Smooth muscle cell (in vitro differentiated cells): ENCODE data around the gene ATP6V0A4. TPM values are rescaled to one million over a fixed set of nuclear protein-coding genes. Genes with fewer than 3 reads are reported as not detected.
"Not testable (repeated sequence)": the region's sequence is repeated elsewhere in the genome, so short reads cannot be mapped to it uniquely, and the experiment has no call there.

Experiments used
- DNase-seq: peaks from one replicate; lab custom pipeline; 2025; ENCODE audit not compliant: unreplicated experiment; lab: John Stamatoyannopoulos, UW
- H2AFZ ChIP-seq: fragments of 200-600 bp; sonication (generic); 2 replicates; pipeline ENCODE4 v1.6.0; 2016; ENCODE audit warnings: antibody characterized with exemption, low read depth, mild to moderate bottlenecking
- H3F3A ChIP-seq: fragments of 200-600 bp; sonication (generic); 2 replicates; pipeline ENCODE4 v1.6.0; 2017; ENCODE audit warnings: antibody characterized with exemption, low read depth
- H3K27ac ChIP-seq: fragments of 200-600 bp; sonication (generic); 2 replicates; pipeline ENCODE4 v1.5.1; 2016; ENCODE audit warnings: low read depth, mild to moderate bottlenecking
- H3K27me3 ChIP-seq: fragments of 200-600 bp; sonication (generic); 2 replicates; pipeline ENCODE4 v1.6.1; 2016; ENCODE audit warnings: low read depth, mild to moderate bottlenecking
- H3K36me3 ChIP-seq: fragments of 200-600 bp; sonication (generic); 2 replicates; pipeline ENCODE4 v1.5.1; 2016; ENCODE audit warnings: low read depth
- H3K4me1 ChIP-seq: fragments of 200-600 bp; sonication (generic); 2 replicates; pipeline ENCODE4 v1.5.1; 2016; ENCODE audit warnings: low read depth
- H3K4me2 ChIP-seq: fragments of 200-600 bp; sonication (generic); 2 replicates; pipeline ENCODE4 v1.6.0; 2016; ENCODE audit warnings: mild to moderate bottlenecking
- H3K4me3 ChIP-seq: fragments of 200-600 bp; sonication (generic); 2 replicates; pipeline ENCODE4 v1.5.1; 2016; ENCODE audit warnings: mild to moderate bottlenecking
- H3K79me2 ChIP-seq: fragments of 200-600 bp; sonication (generic); 2 replicates; pipeline ENCODE4 v1.6.0; 2016; ENCODE audit warnings: low read depth, mild to moderate bottlenecking
- H3K9ac ChIP-seq: fragments of 200-600 bp; sonication (generic); 2 replicates; pipeline ENCODE4 v1.6.0; 2016; ENCODE audit warnings: low read depth
- H3K9me3 ChIP-seq: fragments of 200-600 bp; sonication (generic); replicated peaks from 2 replicates; pipeline ENCODE4 v1.5.1; 2016; ENCODE audit warnings: low read depth
- H4K20me1 ChIP-seq: fragments of 200-600 bp; sonication (generic); 2 replicates; pipeline ENCODE4 v1.6.0; 2016; ENCODE audit warnings: low read depth
- CTCF ChIP-seq: fragments of 200-600 bp; sonication (generic); IDR thresholded peaks from 2 replicates; pipeline ENCODE4 v1.5.1; 2017; ENCODE audit warnings: borderline replicate concordance, mild to moderate bottlenecking, antibody characterized with exemption; ENCODE audit not compliant: insufficient read depth, poor library complexity, severe bottlenecking
- WGBS: methylation state at CpG from one replicate; pipeline ENCODE4 v1.1.7; 2016; ENCODE audit warnings: low lambda C conversion rate; 5-methylcytosine and 5-hydroxymethylcytosine counted together
- polyA plus RNA-seq: library from polyadenylated mRNA; unstranded; fragments of >200 nt; fragmentation: Nextera tagmentation; extraction: Ambion mirVana; gene quantifications from 2 replicates; pipeline ENCODE4 v1.2.1, GENCODE V29; 2016
- total RNA-seq: library from RNA; depleted of rRNA; stranded (reverse); fragments of >200 nt; gene quantifications from 2 replicates; pipeline ENCODE4 v1.2.3, GENCODE V29; 2014

ATP6V0A4 gene
- total and polyA plus RNA-seq, 2 experiments from 2014 or later = 0.40 TPM; not detected in 1

- Histone ChIP-seq H3K4me2 (no peak overlapping the region), H3K27me3 (no peaks in the 10 kb centered on the region), H3K4me1 (no peaks in the 10 kb centered on the region), H3K79me2 (no peaks in the 10 kb centered on the region), H4K20me1 (no peaks in the 10 kb centered on the region), H3K27ac (no peak overlapping the region), H3K36me3 (no peaks in the 10 kb centered on the region), H2AFZ (no peak overlapping the region), H3K4me3 (no peak overlapping the region), H3K9me3 (no peaks in the 10 kb centered on the region), H3F3A (no peaks in the 10 kb centered on the region), H3K9ac (no peak overlapping the region)
- DNase-seq = no peak
- 93% methylated on average over 2 of the region's 2 CpGs for WGBS
- TF ChIP-seq CTCF = no peak
These were observed 100.3 kb downstream of the ATP6V0A4 start for GRCh38 chr7:138697535-138698182.

GRCh38 chr7:138695776-138696175 is 102.2 kb downstream of the ATP6V0A4 start:
- H3K9ac ChIP-seq, H3K4me1 ChIP-seq, H3K36me3 ChIP-seq, H3K79me2 ChIP-seq, H3K9me3 ChIP-seq, H3K27ac ChIP-seq, H3K4me2 ChIP-seq, H3K27me3 ChIP-seq, H3K4me3 ChIP-seq, H3F3A ChIP-seq, H2AFZ ChIP-seq, H4K20me1 ChIP-seq, DNase-seq: not testable (repeated sequence)
- WGBS = 97% methylated on average over 9 of the region's 9 CpGs

- Histone ChIP-seq H3K4me1 (no peaks in the 10 kb centered on the region), H3K27ac (no peak overlapping the region), H3K79me2 (no peaks in the 10 kb centered on the region), H3F3A (no peaks in the 10 kb centered on the region), H3K9me3 (no peaks in the 10 kb centered on the region), H3K9ac (no peak overlapping the region), H3K4me3 (no peak overlapping the region), H3K36me3 (no peaks in the 10 kb centered on the region), H3K4me2 (no peak overlapping the region), H2AFZ (no peak overlapping the region), H4K20me1 (no peaks in the 10 kb centered on the region), H3K27me3 (no peaks in the 10 kb centered on the region)
- TF ChIP-seq CTCF = no peak
- DNase-seq = no peak
- WGBS = 95% methylated on average over 4 of the region's 4 CpGs
These were observed 102.9 kb downstream of the ATP6V0A4 start for GRCh38 chr7:138695106-138695505.

- Histone ChIP-seq H3K9me3 (no peaks in the 10 kb centered on the region), H3K4me1 (no peaks in the 10 kb centered on the region), H3K27ac (no peak overlapping the region), H3K9ac (no peak overlapping the region), H3K79me2 (no peaks in the 10 kb centered on the region), H3F3A (no peaks in the 10 kb centered on the region), H3K36me3 (no peaks in the 10 kb centered on the region), H3K27me3 (no peaks in the 10 kb centered on the region), H3K4me2 (no peak overlapping the region), H4K20me1 (no peaks in the 10 kb centered on the region), H3K4me3 (no peak overlapping the region), H2AFZ (no peak overlapping the region)
- 90% methylated on average over 5 of the region's 5 CpGs for WGBS
- no peak for TF ChIP-seq CTCF
- no peak for DNase-seq
These were observed 106.8 kb downstream of the ATP6V0A4 start for GRCh38 chr7:138691178-138691577.
